Measurements from ENCODE around the gene CYREN. TPM values are rescaled to one million over a fixed set of nuclear protein-coding genes. Genes with fewer than 3 reads are reported as not detected.

The CYREN gene
- total and polyA plus RNA-seq, 8 donors, result 13.9 to 29.0 (median 23.8) TPM

GRCh38 chr7:135197906-135198655 is 27.6 kb upstream of the CYREN start:
- Histone ChIP-seq H3K4me3 (no peak overlapping the region), H3K36me3 (peaks cover 0 to 67% (median 9%) of the 10 kb centered on the region in 3 donors), H3K9me3 (no peaks in the 10 kb centered on the region), H3K27ac (no peak overlapping the region), H3K27me3 (no peaks in the 10 kb centered on the region), H3K4me1 (peaks cover 15 to 21% (median 20%) of the 10 kb centered on the region in 3 donors)
- FAIRE-seq (no peak), DNase-seq (no peak), ATAC-seq (no peak)
- WGBS, 2 donors, result 94 to 95% methylated on average over 15 of the region's 15 CpGs
- TF ChIP-seq CTCF (IDR thresholded peaks at IDR 0.05), result no peak
- intact Hi-C loops (cut with DNase I), result no loop called here

GRCh38 chr7:135197343-135197742 is 26.8 kb upstream of the CYREN start:
- H3K36me3 ChIP-seq, result peaks cover 0 to 68% (median 11%) of the 10 kb centered on the region in 3 donors
- no peak for DNase-seq
- 90 to 93% methylated on average over 2 of the region's 2 CpGs for WGBS, 2 donors
- FAIRE-seq, result no peak
- peaks cover 7 to 20% (median 14%) of the 10 kb centered on the region in 3 donors for H3K4me1 ChIP-seq
- H3K27me3 ChIP-seq, result no peaks in the 10 kb centered on the region
- no peak for TF ChIP-seq CTCF (IDR thresholded peaks at IDR 0.05)
- no peak overlapping the region for H3K4me3 ChIP-seq
- no peak overlapping the region for H3K27ac ChIP-seq
- H3K9me3 ChIP-seq, result no peaks in the 10 kb centered on the region
- no peak for ATAC-seq
- intact Hi-C loops (cut with DNase I), result no loop called here

- intact Hi-C loops (cut with DNase I), result no loop called here
- WGBS, 2 donors, result 74 to 77% methylated on average over 14 of the region's 14 CpGs
- H3K36me3 ChIP-seq, result peaks cover 0 to 78% (median 12%) of the 10 kb centered on the region in 3 donors
- peaks cover 3 to 9% (median 5%) of the 10 kb centered on the region in 3 donors for H3K4me1 ChIP-seq
- no peaks in the 10 kb centered on the region for H3K27me3 ChIP-seq
- peak in 3 of 6 donors; percentile 64 to 70 (median 70) for DNase-seq
- no peak for FAIRE-seq
- H3K27ac ChIP-seq, result peak overlapping the region in 1 of 4 donors; percentile 20
- ATAC-seq, result peak; percentile 4 to 29 (median 17)
- TF ChIP-seq CTCF (IDR thresholded peaks at IDR 0.05), result no peak
- H3K9me3 ChIP-seq, result no peaks in the 10 kb centered on the region
- H3K4me3 ChIP-seq, result no peak overlapping the region
Measured at GRCh38 chr7:135195968-135196629, 25.6 kb upstream of the CYREN start.

GRCh38 chr7:135195156-135195555 is 24.6 kb upstream of the CYREN start:
- DNase-seq, result no peak
- ATAC-seq, result no peak
- Histone ChIP-seq H3K4me3 (no peak overlapping the region), H3K9me3 (no peaks in the 10 kb centered on the region), H3K36me3 (peaks cover 0 to 76% (median 12%) of the 10 kb centered on the region in 3 donors), H3K27me3 (no peaks in the 10 kb centered on the region), H3K27ac (peak overlapping the region in 1 of 4 donors; percentile 20), H3K4me1 (peaks cover 0 to 6% (median 2%) of the 10 kb centered on the region in 3 donors)
- 88 to 95% methylated on average over 4 of the region's 4 CpGs for WGBS, 2 donors
- TF ChIP-seq CTCF (IDR thresholded peaks at IDR 0.05), result no peak
- intact Hi-C loops (cut with DNase I), result no loop called here
- FAIRE-seq, result no peak
